NCI-H82 (cell line): Measurements from ENCODE around the gene PRUNE2.

Experiments
- DNase-seq: peaks from one replicate; lab custom pipeline; 2025; lab: John Stamatoyannopoulos, UW

Gene PRUNE2

DNA sequence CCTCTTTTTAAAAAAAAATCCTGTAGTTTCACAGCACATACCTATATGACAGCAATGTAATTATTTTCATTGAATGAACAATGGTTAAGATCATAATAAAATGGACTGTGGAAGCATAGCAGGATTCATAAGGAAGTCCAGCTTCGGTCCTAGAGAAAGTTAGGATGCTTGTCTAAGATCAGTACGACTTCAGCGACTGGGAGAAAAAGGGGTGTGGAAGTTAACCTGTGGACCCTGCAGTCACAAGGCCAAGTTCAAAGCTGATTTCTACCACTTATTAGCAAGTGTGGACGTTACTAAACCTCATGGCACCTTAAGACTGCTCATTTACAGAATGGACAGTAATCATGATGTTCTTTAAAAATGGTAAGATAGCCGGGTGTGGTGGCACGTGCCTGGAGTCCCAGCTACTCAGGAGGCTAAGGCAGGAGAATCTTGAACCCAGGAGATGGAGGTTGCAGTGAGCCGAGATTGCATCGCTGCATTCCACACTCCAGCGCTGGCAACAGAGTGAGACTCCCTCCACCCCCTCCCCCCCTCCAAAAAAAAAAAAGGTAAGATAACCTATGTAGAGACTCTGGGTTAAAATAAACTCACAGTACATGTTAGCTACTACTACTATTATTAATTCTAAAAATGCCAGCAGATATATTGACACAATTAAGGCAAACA is 213.3 kb downstream of the PRUNE2 start:
- no peak for DNase-seq

DNA sequence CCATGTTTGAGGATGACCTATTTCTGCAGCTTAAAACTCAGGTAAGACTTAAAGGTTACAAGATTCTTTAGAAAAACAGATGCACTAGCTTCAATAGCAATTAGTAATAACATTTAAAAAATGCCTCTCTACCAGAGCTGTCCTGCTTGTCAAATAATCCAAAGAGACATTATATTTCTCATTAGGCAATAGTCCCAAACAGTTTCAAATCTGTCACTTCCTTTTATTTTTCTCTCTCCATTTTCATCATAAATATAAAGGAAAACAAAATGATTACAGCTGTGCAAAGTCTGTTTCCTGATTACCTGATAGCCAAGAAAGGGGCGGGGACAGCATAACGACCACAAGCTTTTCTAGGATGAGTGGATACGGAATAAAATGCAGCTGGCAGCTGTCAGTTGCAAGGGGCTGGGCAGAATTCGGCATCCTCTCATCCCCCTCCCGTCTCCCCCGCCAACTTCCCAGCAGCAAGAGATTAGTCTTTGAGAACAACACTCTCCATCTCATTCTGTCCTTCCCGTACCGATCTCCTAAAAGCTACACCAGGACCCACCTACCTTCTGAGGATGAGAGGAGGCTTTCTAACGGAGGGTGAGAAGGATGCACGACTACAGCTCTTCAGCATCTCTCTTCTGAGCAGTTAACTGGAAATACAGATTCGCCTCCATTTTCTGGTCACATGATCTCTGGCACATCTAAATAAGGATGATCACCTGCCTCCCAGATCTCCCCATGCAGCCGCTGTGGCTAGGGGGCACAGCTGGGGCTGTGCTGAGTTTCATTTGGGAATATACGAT is 214.2 kb downstream of the PRUNE2 start:
- DNase-seq, result peak; percentile 72

DNA sequence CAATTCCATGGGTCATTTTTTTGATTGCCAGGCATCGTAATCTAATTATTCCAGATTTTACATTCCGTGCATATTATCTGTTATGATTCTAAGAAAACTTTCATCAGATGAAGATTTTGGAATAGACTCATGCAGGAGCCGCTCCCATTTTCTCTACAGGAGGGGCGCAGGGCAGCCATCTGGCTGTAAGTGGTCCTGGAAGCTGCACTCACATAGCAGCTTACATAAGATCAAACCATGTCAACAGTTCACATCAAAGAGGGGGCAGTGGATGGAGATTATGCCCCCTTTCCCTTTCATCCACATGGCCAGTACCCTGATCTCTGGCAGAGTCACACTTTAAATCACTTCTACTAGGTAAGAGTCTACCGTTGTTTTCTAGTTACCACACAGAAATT is 214.9 kb downstream of the PRUNE2 start:
- DNase-seq, result peak; percentile 43

DNA sequence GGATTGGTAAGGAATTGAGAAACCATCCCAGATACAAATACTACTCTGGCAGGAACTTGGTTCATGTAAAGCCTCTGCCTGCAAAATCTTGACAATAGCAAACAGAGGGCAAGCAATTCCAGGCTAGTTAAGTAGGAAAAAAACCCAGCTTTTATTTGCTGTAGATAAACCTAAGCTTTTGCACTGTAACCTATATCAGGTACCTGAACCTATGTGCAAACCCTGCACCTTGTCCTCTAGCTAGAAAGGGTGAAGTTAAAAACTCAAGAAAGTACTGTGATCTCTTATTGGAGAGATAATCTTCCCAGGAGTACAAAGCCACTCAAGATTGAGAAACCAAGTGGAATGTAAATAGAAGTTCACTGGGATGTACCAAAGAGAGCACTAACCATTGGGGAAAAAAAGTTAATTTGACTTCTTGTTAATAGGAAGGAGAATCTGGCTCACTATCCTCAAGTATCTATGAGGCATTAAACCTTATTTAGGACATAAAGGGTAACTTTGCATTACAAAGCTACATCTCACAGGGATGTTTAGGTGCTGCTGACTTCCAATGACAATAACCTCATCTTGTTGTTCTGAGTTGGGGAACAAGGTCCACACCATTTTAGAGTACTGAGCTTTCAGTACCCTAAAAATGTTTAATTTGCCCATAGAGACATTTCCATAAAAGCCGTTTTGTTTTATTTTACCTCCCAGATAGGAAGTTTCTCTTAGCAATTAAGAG is 215.5 kb downstream of the PRUNE2 start:
- DNase-seq, result no peak

DNA sequence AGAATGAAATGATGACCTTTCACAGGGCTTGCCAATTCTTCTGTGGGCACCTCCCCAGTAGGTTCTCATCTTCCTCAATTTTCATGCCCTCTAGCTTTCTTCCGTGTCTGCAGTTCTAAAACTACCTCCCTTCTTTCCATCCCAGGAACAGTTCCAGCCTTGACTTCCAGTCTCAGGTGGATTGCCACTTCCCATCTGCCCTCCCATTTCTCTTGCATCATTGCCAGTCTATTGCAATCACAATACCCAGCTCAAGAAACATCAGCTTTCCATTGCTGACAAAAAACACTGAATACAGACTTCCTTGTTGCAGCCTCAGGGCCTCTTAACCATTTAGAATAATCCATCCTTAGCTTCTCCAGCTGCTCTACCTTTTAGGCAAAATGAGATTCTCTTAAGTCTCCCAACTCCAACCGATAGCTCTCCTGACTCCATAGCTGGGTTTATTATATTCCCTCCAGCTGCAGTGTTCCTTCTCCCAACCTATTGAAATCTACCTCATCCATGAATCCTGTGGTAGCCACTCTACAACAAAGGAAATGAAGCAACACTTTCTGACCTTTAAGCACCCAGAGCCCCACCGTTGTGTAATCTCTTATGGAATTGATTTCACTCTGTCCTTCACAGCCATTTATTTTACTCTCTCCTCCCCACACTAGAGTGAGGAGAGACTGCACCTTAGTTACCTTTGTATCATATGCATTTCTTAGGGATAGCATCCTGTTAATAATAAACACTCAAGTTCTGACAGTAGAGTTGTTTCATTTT is 217.3 kb downstream of the PRUNE2 start:
- peak; percentile 16 for DNase-seq

DNA sequence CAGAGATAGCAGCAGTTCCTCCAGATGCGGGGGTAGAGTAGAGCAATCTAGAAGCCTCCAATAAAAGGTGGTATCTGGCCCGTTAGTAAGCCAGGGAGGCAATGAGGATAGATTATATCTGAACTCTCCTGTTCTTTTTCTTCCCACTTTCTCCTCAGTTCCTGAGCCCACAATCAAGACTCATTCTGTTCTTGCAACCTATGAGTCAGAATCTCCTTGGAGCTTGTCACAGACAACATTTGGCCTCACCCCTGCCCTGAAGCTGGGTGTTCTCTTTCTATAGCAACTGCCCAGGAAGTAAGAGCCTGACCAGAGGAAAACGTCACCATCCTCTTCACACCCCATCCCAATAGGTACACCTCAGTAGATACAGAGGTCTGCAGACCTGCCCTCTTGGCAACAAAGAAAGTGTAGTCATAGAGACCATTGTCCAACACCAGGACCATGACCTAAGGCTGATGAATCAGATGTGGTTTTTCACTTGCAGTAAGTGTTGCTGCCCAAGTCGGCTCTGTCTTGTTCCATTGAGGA is 218.0 kb downstream of the PRUNE2 start:
- DNase-seq, result no peak

DNA sequence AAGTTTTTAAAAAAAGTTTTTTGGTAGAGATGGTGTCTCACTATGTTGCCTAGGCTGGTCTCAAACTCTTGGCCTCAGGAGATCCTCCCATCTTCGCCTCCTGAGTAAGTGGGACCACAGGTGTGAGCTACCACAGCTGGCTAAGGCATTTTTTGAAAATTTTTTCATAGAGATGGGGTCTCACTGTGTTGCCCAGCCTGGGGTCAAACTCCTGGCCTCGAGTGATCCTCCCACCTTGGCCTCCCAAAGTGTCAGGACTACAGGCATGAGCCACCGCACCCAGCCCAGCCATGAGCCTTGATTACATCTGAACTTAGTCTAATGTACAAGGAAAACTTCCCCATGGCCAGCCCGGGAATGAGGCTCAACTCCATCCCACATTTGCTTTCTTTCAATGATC is 219.2 kb downstream of the PRUNE2 start:
- no peak for DNase-seq

DNA sequence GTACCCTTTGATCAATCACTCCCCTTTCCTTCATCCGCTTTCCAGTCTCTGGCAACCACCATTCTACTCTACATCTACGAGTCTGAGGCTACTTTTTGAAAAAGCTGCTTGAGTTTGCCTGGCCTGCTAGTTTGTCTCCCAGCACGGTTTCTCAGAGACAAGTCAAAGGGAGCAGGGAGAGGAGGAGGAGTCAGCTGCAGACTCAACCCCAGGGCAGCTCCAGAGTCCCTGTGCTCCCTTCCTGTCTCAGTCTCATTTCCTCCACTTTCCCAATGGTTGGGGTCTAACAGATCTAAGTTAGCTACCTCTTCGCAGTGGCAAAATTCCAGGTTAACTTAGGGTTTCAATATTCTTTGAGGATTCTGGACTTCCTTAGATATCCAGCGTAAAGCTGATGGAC is 221.7 kb downstream of the PRUNE2 start:
- no peak for DNase-seq

DNA sequence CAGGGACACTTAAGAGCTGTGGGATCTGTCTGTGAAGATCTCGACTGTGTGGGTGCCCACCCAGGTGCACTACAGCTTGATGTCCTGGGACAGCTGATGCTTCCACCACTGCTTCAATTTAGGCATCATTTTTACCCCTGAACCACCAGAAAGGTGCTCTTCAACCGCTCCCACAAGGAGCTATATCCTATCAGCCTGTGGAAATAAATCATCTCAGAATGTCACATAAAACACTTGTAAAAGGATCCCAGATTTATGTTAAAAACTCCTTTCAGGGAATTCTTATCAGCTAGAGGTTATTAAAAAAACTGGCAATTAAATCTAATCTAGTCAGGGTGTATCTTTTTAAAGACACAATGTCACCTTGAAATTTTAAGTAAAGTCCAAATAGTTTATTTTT is 224.4 kb downstream of the PRUNE2 start:
- DNase-seq, result no peak

DNA sequence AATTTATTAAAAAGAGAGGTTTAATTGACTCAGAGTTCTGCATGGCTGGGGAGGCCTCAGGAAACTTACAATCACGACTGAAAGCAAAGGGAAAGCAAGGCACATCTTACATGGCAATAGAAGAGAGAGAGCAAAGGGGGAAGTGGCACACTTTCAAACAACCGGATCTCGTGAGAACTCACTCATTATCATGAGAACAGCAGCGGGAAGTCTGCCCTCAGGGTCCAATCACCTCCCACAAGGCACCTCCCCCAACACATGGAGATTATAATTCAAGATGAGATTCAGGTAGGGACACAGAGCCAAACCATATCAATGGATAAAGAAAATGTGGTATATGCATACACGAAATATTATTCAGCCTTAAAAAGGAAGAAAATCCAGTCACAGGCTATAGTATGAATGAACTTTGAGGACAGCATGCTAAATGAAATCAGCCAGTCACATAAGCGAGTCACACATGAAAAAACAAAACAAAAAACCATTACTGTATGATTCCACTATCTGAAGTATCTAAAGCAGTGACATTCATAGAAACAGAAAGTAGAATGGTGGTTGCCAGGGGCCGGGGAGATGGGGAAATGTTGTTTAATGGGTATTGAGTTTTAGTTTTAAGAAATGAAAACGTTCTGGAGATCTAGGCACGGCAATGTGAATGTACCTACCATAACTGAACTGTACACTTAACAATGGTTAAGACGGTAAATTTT is 225.0 kb downstream of the PRUNE2 start:
- DNase-seq, result no peak

DNA sequence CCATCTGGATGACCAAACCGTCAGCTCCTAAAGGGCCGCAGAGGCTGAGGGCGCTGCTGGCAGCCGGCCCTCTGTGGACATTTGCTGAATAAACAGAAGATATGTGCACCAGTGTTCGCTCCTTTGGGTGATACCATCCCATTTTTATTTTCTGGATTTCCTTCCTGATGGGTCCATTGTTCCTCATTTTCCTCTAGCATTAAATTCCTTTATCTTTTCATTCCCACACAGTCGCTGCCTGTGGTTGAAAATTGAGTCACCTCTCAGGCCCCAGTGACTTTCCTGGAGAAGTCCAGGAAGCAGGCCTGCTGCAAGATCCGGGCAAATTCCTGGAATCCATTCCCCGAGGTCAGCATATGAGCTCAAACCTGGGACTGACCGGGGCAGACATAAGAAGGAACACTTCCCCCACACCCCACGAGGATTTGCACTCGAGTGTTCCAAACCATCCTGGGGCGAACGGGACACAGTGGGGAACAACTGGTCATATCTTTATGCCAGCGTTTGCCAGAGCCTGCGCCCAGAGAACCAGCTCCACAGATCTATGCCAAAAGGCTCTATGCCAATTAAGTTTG is 228.3 kb downstream of the PRUNE2 start:
- DNase-seq, result no peak

DNA sequence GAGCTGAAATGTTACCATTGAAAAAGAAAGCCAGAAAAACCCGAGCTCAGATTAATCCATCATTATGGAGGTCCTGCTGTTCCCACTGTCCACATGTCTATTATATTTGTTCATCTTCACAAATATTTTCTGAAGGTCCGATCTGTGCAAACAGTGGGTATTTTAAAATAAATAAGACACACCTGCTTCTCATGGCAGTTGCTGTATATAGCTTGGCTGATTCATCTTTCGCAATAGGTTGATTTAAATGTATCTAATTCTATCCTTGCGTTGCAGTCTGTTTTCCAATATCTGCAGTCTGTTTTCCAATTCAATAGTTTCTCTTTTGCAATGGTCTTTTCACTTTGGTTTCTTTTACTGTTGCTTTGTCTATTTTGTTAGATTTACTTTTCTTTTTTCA is 229.1 kb downstream of the PRUNE2 start:
- no peak for DNase-seq

DNA sequence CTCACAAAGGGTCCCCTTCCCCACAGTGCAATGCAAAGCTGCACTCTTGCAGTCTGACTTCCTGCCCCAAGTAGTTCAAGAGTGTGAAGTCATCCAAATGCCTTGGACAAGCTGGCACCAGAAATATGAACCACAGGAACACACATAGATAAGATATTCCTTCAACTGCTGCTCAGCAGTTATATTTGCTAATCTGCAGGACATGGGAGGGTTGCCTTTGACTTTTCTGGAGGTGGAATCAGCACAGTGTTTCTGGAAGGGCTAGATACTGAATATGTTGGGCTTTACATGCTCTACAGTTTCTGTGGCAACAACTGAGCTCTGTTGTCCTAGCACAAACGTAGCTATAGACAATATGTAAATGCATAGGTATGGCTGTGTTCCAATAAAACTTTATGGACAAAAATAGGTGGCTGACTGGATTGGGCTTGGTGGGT is 238.4 kb downstream of the PRUNE2 start:
- no peak for DNase-seq

DNA sequence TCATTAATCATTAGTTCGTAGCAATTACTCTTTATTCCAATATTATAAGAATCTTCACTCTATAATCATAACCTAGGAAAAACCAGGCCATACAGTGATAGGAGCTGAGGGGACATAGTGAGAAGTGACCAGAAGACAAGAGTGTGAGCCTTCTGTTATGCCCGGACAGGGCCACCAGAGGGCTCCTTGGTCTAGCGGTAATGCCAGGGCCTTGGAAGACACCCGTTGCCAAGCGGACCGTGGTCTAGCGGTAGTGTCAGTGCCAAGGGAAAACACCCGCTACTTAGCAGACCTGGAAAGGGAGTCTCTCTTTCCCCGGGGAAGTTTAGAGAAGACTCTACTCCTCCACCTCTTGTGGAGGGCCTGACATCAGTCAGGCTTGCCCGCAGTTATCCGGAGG is 239.9 kb downstream of the PRUNE2 start:
- peak; percentile 51 for DNase-seq

DNA sequence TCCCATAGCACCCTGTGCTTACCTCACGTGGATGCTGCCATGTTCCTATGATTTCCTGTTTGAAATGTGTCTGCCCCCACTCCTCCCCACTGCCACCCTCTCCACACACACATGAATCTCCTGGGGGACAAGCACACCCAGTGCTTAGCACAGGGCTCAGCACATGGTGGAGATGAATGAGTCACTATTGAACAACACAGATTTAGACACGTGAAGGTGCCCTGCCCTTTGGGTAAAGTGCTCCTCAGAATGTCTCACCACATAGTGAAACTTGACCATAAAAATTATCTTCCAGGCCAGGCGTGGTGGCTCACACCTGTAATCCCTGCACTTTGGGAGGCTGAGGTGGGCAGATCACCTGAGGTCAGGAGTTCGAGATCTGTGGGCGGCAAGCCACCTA is 240.5 kb downstream of the PRUNE2 start:
- DNase-seq, result no peak

DNA sequence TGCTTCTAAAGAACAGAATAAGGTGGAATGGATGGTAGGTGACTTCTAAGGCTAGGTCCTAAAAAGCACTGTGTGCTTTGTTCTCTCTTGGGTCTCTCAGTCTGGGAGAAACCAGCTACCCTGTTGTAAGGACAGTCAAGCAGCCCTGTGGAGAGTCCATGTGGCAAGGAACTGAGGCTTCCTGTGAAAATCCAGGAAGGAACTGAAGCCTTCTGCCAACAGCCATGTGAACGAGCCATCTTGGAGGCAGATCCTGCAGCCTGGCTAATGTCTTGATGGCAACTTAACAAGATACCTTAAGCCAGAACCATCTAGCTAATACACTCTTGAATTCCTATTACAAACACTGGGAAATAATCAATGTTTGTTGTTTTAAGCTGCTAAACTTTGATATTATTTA is 241.8 kb downstream of the PRUNE2 start:
- no peak for DNase-seq

DNA sequence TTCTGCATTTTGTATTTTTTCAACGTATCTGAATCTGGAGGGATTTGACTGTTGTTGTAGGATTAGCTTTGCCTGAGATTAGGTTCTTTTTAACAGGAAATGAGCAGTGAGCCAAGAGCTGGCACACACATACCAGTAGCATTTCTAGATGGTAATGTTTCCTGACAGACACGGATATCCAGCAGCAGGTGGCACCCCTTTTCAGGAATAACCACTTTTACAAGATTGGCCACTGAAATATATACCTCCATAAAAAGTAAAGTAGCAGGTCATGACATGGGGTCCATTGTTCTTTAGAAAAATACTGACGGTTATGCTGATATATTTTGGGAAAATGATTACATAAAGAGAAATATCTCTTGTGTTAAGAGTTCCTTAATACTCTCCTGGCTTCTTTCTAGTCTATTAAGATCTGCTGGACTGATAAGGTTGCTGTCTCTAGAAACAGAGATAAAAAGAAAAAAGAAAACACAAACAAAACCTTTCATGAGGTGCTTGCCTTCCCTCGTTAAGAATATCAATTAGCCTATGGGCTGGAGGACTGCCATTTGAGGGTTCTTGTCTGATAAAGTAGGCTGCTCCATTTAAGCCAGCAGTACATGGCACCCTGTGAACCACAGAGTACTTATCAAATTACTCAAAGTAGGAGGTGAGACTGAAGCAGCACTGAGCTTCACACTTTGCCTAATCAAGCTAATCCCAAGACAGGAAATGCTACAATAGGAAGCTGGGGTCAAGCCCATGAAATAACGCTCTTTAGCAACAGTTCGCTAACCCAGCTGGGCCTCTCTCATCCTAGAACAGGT is 243.2 kb downstream of the PRUNE2 start:
- peak; percentile 21 for DNase-seq

DNA sequence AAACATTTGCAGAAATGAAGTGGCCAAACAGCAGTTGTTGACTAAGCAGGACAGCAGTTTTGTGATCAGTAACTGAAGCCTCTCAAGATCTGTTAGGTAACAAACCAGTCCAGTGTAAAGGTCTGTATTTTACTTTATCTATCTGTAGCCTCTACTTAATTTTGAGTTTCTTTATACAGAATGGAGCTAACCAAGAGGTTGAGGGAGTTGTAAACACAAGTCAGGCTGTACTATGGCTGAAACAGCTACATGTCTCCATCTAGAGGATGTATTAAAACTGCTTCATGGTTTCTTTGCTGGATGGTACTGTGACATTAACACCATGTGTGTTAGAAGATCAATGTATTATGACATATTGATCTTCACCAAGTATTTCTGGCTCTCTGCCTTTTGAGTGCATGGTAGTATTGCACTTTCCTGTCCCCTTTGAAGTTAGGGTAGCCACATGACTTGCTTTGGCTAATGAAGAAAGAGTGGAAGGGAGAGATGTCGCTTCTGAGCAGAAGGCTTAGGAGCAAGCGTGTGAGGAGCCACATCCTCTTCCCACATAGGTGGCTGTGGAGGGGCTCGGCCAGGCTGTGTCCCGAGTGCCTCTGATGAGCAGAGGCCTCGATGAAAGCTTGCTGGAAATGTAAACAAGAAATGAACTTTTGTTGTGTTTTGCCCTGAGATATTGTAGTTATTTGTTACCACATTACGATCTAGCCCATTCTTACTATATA is 247.2 kb downstream of the PRUNE2 start:
- DNase-seq, result peak; percentile 58

DNA sequence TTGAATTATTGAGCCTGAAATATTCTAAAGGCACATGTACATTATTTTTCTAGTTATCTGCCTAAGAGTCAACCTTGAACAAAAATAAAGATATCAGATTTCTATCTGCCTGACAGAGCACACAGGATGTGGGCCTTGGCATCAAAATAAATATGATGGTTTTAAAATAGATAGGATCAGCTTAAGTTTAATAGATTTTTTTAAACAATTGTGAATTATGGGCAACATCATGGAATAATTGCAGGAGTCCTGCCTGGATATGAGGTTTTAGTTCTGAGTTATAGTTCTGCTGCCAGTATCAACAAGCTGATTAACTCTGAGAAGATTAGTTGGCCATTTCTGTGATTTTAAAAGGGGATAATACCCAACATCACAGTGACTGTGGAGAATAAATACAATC is 248.6 kb downstream of the PRUNE2 start:
- DNase-seq, result peak; percentile 57
